Hepatocyte (in vitro differentiated cells): Measurements from ENCODE around the gene PPP1R2. TPM values are rescaled to one million over a fixed set of nuclear protein-coding genes. Genes with fewer than 3 reads are reported as not detected.
"Not testable (repeated sequence)": the region's sequence is repeated elsewhere in the genome, so short reads cannot be mapped to it uniquely, and the experiment has no call there.

ENCODE experiments used
- DNase-seq: peaks from one replicate; pipeline ENCODE4 v3.0.0-alpha.2; 2016; ENCODE audit warnings: low spot score
- H2AFZ ChIP-seq: fragments of 200-600 bp; sonication (generic); 2 replicates; pipeline ENCODE4 v1.6.0; 2016; ENCODE audit warnings: antibody characterized with exemption, mild to moderate bottlenecking
- H3K27ac ChIP-seq: fragments of 200-600 bp; sonication (generic); 2 replicates; pipeline ENCODE4 v1.5.1; 2016; ENCODE audit warnings: mild to moderate bottlenecking
- H3K27me3 ChIP-seq: fragments of 200-600 bp; sonication (generic); 2 replicates; pipeline ENCODE4 v1.6.1; 2016
- H3K36me3 ChIP-seq: fragments of 200-600 bp; sonication (generic); replicated peaks from 2 replicates; pipeline ENCODE4 v1.5.1; 2016; ENCODE audit warnings: low read depth; ENCODE audit not compliant: insufficient read depth
- H3K4me1 ChIP-seq: fragments of 200-600 bp; sonication (generic); 2 replicates; pipeline ENCODE4 v1.5.1; 2016; ENCODE audit warnings: mild to moderate bottlenecking, moderate library complexity; ENCODE audit not compliant: insufficient read depth
- H3K4me2 ChIP-seq: fragments of 200-600 bp; sonication (generic); 2 replicates; pipeline ENCODE4 v1.6.0; 2016
- H3K4me3 ChIP-seq: fragments of 200-600 bp; sonication (generic); 2 replicates; pipeline ENCODE4 v1.5.1; 2016; ENCODE audit warnings: mild to moderate bottlenecking
- H3K79me2 ChIP-seq: fragments of 200-600 bp; sonication (generic); 2 replicates; pipeline ENCODE4 v1.6.0; 2017; ENCODE audit warnings: mild to moderate bottlenecking
- H3K9me2 ChIP-seq: fragments of 200-600 bp; sonication (generic); replicated peaks from 2 replicates; pipeline ENCODE4 v1.6.0; 2017; ENCODE audit warnings: mild to moderate bottlenecking; ENCODE audit not compliant: insufficient read depth
- H3K9me3 ChIP-seq: fragments of 200-600 bp; sonication (generic); 2 replicates; pipeline ENCODE4 v1.5.1; 2016; ENCODE audit warnings: low read depth, mild to moderate bottlenecking
- H4K20me1 ChIP-seq: fragments of 200-600 bp; sonication (generic); 2 replicates; pipeline ENCODE4 v1.6.0; 2016; ENCODE audit warnings: mild to moderate bottlenecking; ENCODE audit not compliant: insufficient read depth, poor library complexity, severe bottlenecking
- CTCF ChIP-seq: fragments of 200-600 bp; sonication (generic); IDR thresholded peaks from 2 replicates; pipeline ENCODE4 v1.5.1; 2016; ENCODE audit warnings: antibody characterized with exemption, mild to moderate bottlenecking; ENCODE audit not compliant: poor library complexity
- EZH2 ChIP-seq: fragments of 200-600 bp; sonication (generic); IDR thresholded peaks from 2 replicates; pipeline ENCODE4 v1.6.1; 2016; ENCODE audit warnings: antibody characterized with exemption, mild to moderate bottlenecking, borderline replicate concordance
- EZH2phosphoT487 ChIP-seq: fragments of 200-600 bp; sonication (generic); IDR thresholded peaks from one replicate; pipeline ENCODE4 v1.6.1; 2018; ENCODE audit warnings: antibody characterized with exemption, mild to moderate bottlenecking, low read depth, moderate library complexity; ENCODE audit not compliant: unreplicated experiment, severe bottlenecking
- WGBS: methylation state at CpG from one replicate; pipeline ENCODE4 v1.1.6; 2016; ENCODE audit warnings: low lambda C conversion rate; ENCODE audit errors: missing lambda C conversion rate; 5-methylcytosine and 5-hydroxymethylcytosine counted together
- polyA plus RNA-seq: library from polyadenylated mRNA; unstranded; fragments of >200 nt; fragmentation: Nextera tagmentation; extraction: Ambion mirVana; gene quantifications from 2 replicates; pipeline ENCODE4 v1.2.1, GENCODE V29; 2016
- total RNA-seq: library from RNA; depleted of rRNA; stranded (reverse); fragments of >200 nt; gene quantifications from 2 replicates; pipeline ENCODE4 v1.2.3, GENCODE V29; 2014

PPP1R2 gene
- total and polyA plus RNA-seq, 2 experiments from 2014 or later, result 49.1 to 53.4 TPM

- WGBS, result 94% methylated on average over 14 of the region's 14 CpGs
- no peak overlapping the region for H3K4me2 ChIP-seq
- peaks cover 8% of the 10 kb centered on the region for H3K79me2 ChIP-seq
- no peak overlapping the region for H3K27ac ChIP-seq
- H3K9me3 ChIP-seq, result no peaks in the 10 kb centered on the region
- TF ChIP-seq CTCF (no peak), EZH2phosphoT487 (no peak), EZH2 (no peak)
- H3K36me3 ChIP-seq, result no peaks in the 10 kb centered on the region
- no peaks in the 10 kb centered on the region for H3K4me1 ChIP-seq
- H4K20me1 ChIP-seq, result no peaks in the 10 kb centered on the region
- DNase-seq, result no peak
- H3K27me3 ChIP-seq, result no peaks in the 10 kb centered on the region
- H3K4me3 ChIP-seq, result no peak overlapping the region
- H2AFZ ChIP-seq, result no peak overlapping the region
- H3K9me2 ChIP-seq, result no peaks in the 10 kb centered on the region
These were observed 18.8 kb downstream of the PPP1R2 start for GRCh38 chr3:195524171-195524896.

- Histone ChIP-seq H4K20me1 (no peaks in the 10 kb centered on the region), H3K4me1 (no peaks in the 10 kb centered on the region), H3K27ac (no peak overlapping the region), H3K9me3 (no peaks in the 10 kb centered on the region), H3K4me3 (no peak overlapping the region), H3K36me3 (no peaks in the 10 kb centered on the region), H3K27me3 (no peaks in the 10 kb centered on the region), H2AFZ (no peak overlapping the region), H3K79me2 (peaks cover 2% of the 10 kb centered on the region), H3K4me2 (no peak overlapping the region), H3K9me2 (no peaks in the 10 kb centered on the region)
- DNase-seq, result peak; percentile 40
- TF ChIP-seq CTCF, result peak; percentile 87
- no peak for TF ChIP-seq EZH2
- 78% methylated on average over 6 of the region's 6 CpGs for WGBS
These were observed 20.7 kb downstream of the PPP1R2 start for GRCh38 chr3:195522254-195523023.

GRCh38 chr3:195517030-195517429 lies 26.1 kb downstream of the PPP1R2 start:
- no peak for DNase-seq
- H3K4me1 ChIP-seq, result no peaks in the 10 kb centered on the region
- no peaks in the 10 kb centered on the region for H3K79me2 ChIP-seq
- no peak overlapping the region for H3K4me3 ChIP-seq
- no peaks in the 10 kb centered on the region for H3K9me3 ChIP-seq
- no peak overlapping the region for H2AFZ ChIP-seq
- no peaks in the 10 kb centered on the region for H4K20me1 ChIP-seq
- TF ChIP-seq EZH2 (no peak), EZH2phosphoT487 (no peak), CTCF (no peak)
- H3K27me3 ChIP-seq, result no peaks in the 10 kb centered on the region
- WGBS, result 86% methylated on average over 1 of the region's 1 CpG
- no peaks in the 10 kb centered on the region for H3K9me2 ChIP-seq
- H3K4me2 ChIP-seq, result no peak overlapping the region
- H3K36me3 ChIP-seq, result no peaks in the 10 kb centered on the region
- no peak overlapping the region for H3K27ac ChIP-seq

GRCh38 chr3:195514610-195515235 lies 28.4 kb downstream of the PPP1R2 start:
- not testable (repeated sequence) for H3K27me3 ChIP-seq, H3K4me1 ChIP-seq, H4K20me1 ChIP-seq, H3K36me3 ChIP-seq, DNase-seq, H3K79me2 ChIP-seq, H3K9me3 ChIP-seq, H3K4me2 ChIP-seq, H3K4me3 ChIP-seq, H3K27ac ChIP-seq, H2AFZ ChIP-seq, H3K9me2 ChIP-seq
- 100% methylated on average over 1 of the region's 1 CpG for WGBS
